Neural cell (in vitro differentiated cells): ENCODE data around the gene SLC29A1. TPM values are rescaled to one million over a fixed set of nuclear protein-coding genes. Genes with fewer than 3 reads are reported as not detected.

ENCODE experiments used
- H2AFZ ChIP-seq: fragments of 200-600, 300-800 bp; sonication (generic), shearing (Covaris generic); 2 replicates; pipeline ENCODE4 v1.6.0; 2014; ENCODE audit warnings: low read depth, mild to moderate bottlenecking, antibody characterized with exemption, low read length, moderate library complexity
- H3F3A ChIP-seq: fragments of 200-600 bp; shearing (Covaris generic); 2 replicates; pipeline ENCODE4 v1.6.1; 2016; ENCODE audit warnings: mild to moderate bottlenecking, moderate library complexity, mixed read lengths, antibody characterized with exemption, low read length; ENCODE audit not compliant: insufficient read depth, poor library complexity, severe bottlenecking
- H3K27ac ChIP-seq: fragments of 200-600, 300-800 bp; sonication (generic), shearing (Covaris generic); 2 replicates; pipeline ENCODE4 v1.5.1; 2014; ENCODE audit warnings: mild to moderate bottlenecking, low read length, moderate library complexity
- H3K27me3 ChIP-seq: fragments of 300-800, 200-600 bp; sonication (generic), shearing (Covaris generic); 2 replicates; pipeline ENCODE4 v1.6.0; 2014; ENCODE audit warnings: mild to moderate bottlenecking, low read depth, low read length, moderate library complexity; ENCODE audit not compliant: insufficient read depth
- H3K36me3 ChIP-seq: fragments of 300-800, 200-600 bp; sonication (generic), shearing (Covaris generic); 2 replicates; pipeline ENCODE4 v1.5.1; 2014; ENCODE audit warnings: mild to moderate bottlenecking, antibody characterized with exemption, low read length, moderate library complexity; ENCODE audit not compliant: insufficient read depth
- H3K4me2 ChIP-seq: fragments of 300-800, 200-600 bp; sonication (generic), shearing (Covaris generic); 2 replicates; pipeline ENCODE4 v1.6.0; 2014; ENCODE audit warnings: mild to moderate bottlenecking, low read length
- H3K4me3 ChIP-seq: fragments of 300-800, 200-600 bp; sonication (generic), shearing (Covaris generic); 2 replicates; pipeline ENCODE4 v1.5.1; 2014; ENCODE audit warnings: mild to moderate bottlenecking, low read length, moderate library complexity
- H3K79me2 ChIP-seq: fragments of 200-600 bp; shearing (Covaris generic); replicated peaks from 2 replicates; pipeline ENCODE4 v1.6.0; 2014; ENCODE audit warnings: mild to moderate bottlenecking, low read length, moderate library complexity; ENCODE audit not compliant: insufficient read depth
- H3K9ac ChIP-seq: fragments of 300-800, 200-600 bp; sonication (generic), shearing (Covaris generic); 2 replicates; pipeline ENCODE4 v1.6.1; 2016; ENCODE audit warnings: mild to moderate bottlenecking, low read length, mixed read lengths
- H3K9me2 ChIP-seq: fragments of 200-600 bp; shearing (Covaris generic); 2 replicates; pipeline ENCODE4 v1.6.1; 2016; ENCODE audit warnings: mild to moderate bottlenecking, low read length, mixed read lengths; ENCODE audit not compliant: insufficient read depth
- H3K9me3 ChIP-seq: fragments of 200-600, 300-800 bp; sonication (generic), shearing (Covaris generic); 2 replicates; pipeline ENCODE4 v1.6.1; 2016; ENCODE audit warnings: mild to moderate bottlenecking, mixed run types, low read length, moderate library complexity, mixed read lengths
- H4K20me1 ChIP-seq: fragments of 200-600 bp; shearing (Covaris generic); 2 replicates; pipeline ENCODE4 v1.6.1; 2016; ENCODE audit warnings: mild to moderate bottlenecking, mixed run types; ENCODE audit not compliant: insufficient read depth
- CTCF ChIP-seq: fragments of 450-650 bp; IDR thresholded peaks from 2 replicates; pipeline ENCODE4 v1.5.1; 2014; ENCODE audit warnings: antibody characterized with exemption, mild to moderate bottlenecking, moderate library complexity; ENCODE audit not compliant: poor library complexity, severe bottlenecking
- EP300 ChIP-seq: fragments of 450-650 bp; conservative IDR thresholded peaks from 2 replicates; pipeline ENCODE4 v1.6.1; 2014; ENCODE audit warnings: antibody characterized with exemption, mild to moderate bottlenecking, moderate library complexity; ENCODE audit not compliant: poor library complexity, severe bottlenecking
- EZH2 ChIP-seq: fragments of 200-600, 300-800 bp; shearing (Covaris generic), sonication (generic); IDR thresholded peaks from 2 replicates; pipeline ENCODE4 v1.6.1; 2014; ENCODE audit warnings: antibody characterized with exemption, low read length, borderline replicate concordance, mild to moderate bottlenecking; ENCODE audit not compliant: insufficient read depth, poor library complexity, severe bottlenecking
- MXI1 ChIP-seq: fragments of 450-650 bp; conservative IDR thresholded peaks from 2 replicates; pipeline ENCODE4 v1.6.1; 2014; ENCODE audit warnings: antibody characterized with exemption, mild to moderate bottlenecking; ENCODE audit not compliant: poor library complexity, severe bottlenecking
- POLR2AphosphoS5 ChIP-seq: IDR thresholded peaks from 2 replicates; pipeline ENCODE4 v1.6.1; 2012
- RAD21 ChIP-seq: fragments of 450-650 bp; conservative IDR thresholded peaks from 2 replicates; pipeline ENCODE4 v1.6.1; 2014; ENCODE audit warnings: antibody characterized with exemption, mild to moderate bottlenecking, moderate library complexity
- REST ChIP-seq: IDR thresholded peaks from 2 replicates; pipeline ENCODE4 v1.6.1; 2012; ENCODE audit warnings: borderline replicate concordance
- SMC3 ChIP-seq: fragments of 450-650 bp; conservative IDR thresholded peaks from 2 replicates; pipeline ENCODE4 v1.6.1; 2014; ENCODE audit warnings: antibody characterized with exemption, mild to moderate bottlenecking, moderate library complexity; ENCODE audit not compliant: poor library complexity
- TAF1 ChIP-seq: IDR thresholded peaks from 2 replicates; pipeline ENCODE4 v1.6.1; 2012; ENCODE audit warnings: low read depth
- polyA plus RNA-seq: library from polyadenylated mRNA; depleted of rRNA; stranded (reverse); fragments of >200 nt; gene quantifications from 2 replicates; pipeline ENCODE4 v1.2.3, GENCODE V29; 2014

The SLC29A1 gene
- polyA plus RNA-seq, 1 donor from 2014 or later = 18.9 TPM

- Histone ChIP-seq H3K36me3 (no peaks in the 10 kb centered on the region), H3F3A (no peaks in the 10 kb centered on the region), H3K9ac (no peak overlapping the region), H3K27ac (no peak overlapping the region), H3K4me2 (no peak overlapping the region), H4K20me1 (no peaks in the 10 kb centered on the region), H3K9me3 (no peaks in the 10 kb centered on the region), H2AFZ (no peak overlapping the region), H3K27me3 (no peaks in the 10 kb centered on the region), H3K79me2 (no peaks in the 10 kb centered on the region), H3K4me3 (no peak overlapping the region), H3K9me2 (no peaks in the 10 kb centered on the region)
- TF ChIP-seq RAD21 (no peak), REST (no peak), TAF1 (no peak), MXI1 (no peak), EZH2 (no peak), CTCF (no peak)
These were observed 44.8 kb upstream of the SLC29A1 start for GRCh38 chr6:44178424-44179071.

- Histone ChIP-seq H2AFZ (no peak overlapping the region), H3K79me2 (no peaks in the 10 kb centered on the region), H3K27me3 (no peaks in the 10 kb centered on the region), H4K20me1 (no peaks in the 10 kb centered on the region), H3K4me2 (no peak overlapping the region), H3K27ac (no peak overlapping the region), H3K36me3 (no peaks in the 10 kb centered on the region), H3K4me3 (no peak overlapping the region), H3K9me3 (no peaks in the 10 kb centered on the region), H3K9me2 (no peaks in the 10 kb centered on the region), H3F3A (no peaks in the 10 kb centered on the region), H3K9ac (no peak overlapping the region)
- TF ChIP-seq RAD21 (no peak), MXI1 (no peak), TAF1 (no peak), POLR2AphosphoS5 (no peak), REST (no peak), EZH2 (no peak), CTCF (no peak), SMC3 (no peak), EP300 (no peak)
These were observed 44.3 kb upstream of the SLC29A1 start for GRCh38 chr6:44179072-44179536.
